Epithelial cell of esophagus (primary cell): ENCODE results near the gene EIF4G2.

Experiments used
- DNase-seq: peaks from one replicate; pipeline ENCODE4 v3.0.0; 2010; ENCODE audit warnings: low read depth
- H3K4me3 ChIP-seq: 2 replicates; pipeline ENCODE4 v1.5.1; 2011; ENCODE audit warnings: mild to moderate bottlenecking, low read length, control low read depth
- TF ChIP-seq, protein P1 (sequence below): IDR thresholded peaks from 2 replicates; pipeline ENCODE4 v1.5.1; 2011; ENCODE audit warnings: low read depth, mild to moderate bottlenecking, low read length, control low read depth, inconsistent platforms; ENCODE audit not compliant: insufficient read depth; ENCODE audit errors: missing control alignments

EIF4G2 gene

DNA sequence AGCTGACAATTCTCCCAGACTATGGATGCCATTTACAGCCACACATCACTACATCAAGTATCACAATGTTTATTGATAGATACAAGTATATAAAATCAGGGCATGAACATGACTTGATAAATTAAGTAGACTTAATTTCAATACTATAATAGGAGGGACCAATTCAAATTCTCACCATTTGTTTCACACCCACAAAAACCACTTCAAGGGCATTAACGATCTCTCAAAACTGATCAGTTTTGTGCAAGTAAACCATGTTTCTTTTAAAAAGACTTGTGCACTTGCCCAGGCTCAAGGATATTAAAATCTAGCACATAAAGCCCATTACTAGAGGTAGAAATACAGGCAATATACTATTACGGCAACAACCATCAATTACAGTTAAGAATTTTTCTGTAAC, 11.7 kb downstream of the EIF4G2 start:
- DNase-seq, result no peak
- TF ChIP-seq, protein P1, sequence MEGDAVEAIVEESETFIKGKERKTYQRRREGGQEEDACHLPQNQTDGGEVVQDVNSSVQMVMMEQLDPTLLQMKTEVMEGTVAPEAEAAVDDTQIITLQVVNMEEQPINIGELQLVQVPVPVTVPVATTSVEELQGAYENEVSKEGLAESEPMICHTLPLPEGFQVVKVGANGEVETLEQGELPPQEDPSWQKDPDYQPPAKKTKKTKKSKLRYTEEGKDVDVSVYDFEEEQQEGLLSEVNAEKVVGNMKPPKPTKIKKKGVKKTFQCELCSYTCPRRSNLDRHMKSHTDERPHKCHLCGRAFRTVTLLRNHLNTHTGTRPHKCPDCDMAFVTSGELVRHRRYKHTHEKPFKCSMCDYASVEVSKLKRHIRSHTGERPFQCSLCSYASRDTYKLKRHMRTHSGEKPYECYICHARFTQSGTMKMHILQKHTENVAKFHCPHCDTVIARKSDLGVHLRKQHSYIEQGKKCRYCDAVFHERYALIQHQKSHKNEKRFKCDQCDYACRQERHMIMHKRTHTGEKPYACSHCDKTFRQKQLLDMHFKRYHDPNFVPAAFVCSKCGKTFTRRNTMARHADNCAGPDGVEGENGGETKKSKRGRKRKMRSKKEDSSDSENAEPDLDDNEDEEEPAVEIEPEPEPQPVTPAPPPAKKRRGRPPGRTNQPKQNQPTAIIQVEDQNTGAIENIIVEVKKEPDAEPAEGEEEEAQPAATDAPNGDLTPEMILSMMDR, result no peak
- H3K4me3 ChIP-seq, result no peak overlapping the region

DNA sequence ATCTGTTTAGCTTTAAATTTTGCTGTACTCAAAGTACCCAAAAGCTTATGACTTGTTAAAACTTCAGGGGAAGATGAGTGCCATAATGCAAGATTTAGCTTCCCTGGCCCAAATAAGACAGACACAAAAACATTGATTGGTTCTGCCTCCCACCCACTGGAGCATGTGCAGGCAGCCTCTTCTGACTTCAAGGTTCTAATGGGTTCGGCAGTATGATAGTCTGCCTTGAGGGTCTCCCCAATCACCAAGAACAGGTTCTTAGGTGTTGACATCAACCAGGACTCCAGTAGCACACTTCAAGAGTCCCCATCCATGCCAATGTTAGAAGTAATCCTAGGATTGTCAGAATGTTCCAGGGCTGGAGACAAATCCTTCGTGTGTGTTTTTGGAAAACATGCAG, 12.5 kb downstream of the EIF4G2 start:
- no peak for DNase-seq
- TF ChIP-seq, protein P1, result no peak
- no peak overlapping the region for H3K4me3 ChIP-seq

DNA sequence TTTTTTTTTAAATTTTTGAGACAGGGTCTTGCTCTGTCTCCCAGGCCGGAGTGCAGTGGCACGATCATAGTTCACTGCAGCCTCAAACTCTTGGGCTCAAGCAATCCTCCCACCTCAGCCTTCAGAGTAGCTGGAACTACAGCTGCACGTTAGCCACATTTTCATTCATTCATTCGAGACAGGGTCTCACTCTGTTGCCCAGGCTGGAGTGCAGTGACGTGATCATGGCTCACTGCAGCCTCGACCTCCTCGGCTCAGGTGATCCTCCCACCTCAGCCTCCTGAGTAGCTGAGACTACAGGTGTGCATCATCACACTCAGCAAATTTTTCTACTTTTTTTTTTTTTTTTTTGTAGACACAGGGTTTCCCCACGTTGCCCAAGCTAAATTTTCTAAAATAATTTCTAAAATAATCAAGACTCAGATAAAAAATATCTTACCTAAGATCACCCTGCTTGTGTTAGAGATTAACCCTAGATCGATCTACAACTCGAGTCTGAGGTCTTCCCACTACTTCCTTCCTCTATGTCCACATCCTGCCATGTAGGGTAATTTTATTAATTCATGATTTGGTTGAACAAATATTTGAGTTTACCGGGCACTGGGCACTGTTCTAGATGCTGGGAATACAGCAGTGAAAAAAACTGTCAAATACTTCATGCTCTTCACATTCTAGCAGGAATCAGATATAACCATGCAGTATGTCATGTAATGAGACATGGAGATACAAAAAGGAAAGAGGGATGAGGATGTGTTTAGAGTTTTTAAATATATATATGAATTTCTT, 15.1 kb downstream of the EIF4G2 start:
- TF ChIP-seq, protein P1, result no peak
- no peak overlapping the region for H3K4me3 ChIP-seq

DNA sequence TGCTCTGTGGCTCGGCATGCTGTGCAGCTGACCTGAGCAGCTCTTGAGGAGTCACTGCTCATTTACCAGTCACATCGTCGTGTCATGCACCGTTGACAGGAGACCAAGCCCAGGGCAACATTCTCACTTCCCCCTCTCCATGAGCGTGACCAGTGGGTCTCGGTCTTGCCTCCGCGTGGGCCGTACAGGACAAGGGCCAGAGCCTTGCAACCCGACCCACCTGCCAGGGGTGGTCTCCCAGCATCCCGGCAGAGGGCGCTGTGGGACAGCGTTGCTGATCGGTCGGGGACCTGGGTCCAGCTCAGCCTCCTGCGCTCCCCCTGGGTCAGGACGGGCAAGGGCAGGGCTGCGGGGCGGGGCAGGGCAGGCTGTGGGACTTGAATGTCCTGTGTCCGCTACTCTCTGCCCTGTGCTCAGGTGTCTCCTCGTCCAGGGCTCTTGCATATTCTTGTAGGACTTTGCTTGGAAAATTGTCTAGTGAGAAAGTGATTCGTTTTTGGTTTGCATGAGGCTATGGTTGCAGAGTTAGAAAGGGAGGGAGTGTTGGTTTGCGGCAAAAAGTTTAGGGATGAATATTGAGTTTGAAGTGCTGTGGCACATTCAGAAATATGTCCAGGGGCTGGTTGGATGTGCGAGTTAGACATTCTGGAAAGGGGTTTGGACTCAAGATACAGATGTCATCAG, 16.2 kb downstream of the EIF4G2 start:
- DNase-seq, result peak; percentile 76
- no peak overlapping the region for H3K4me3 ChIP-seq
- TF ChIP-seq, protein P1, result peak; percentile 89

More for the DNA sequence above, 15.1 kb downstream of the EIF4G2 start:
- DNase-seq, result no peak

DNA sequence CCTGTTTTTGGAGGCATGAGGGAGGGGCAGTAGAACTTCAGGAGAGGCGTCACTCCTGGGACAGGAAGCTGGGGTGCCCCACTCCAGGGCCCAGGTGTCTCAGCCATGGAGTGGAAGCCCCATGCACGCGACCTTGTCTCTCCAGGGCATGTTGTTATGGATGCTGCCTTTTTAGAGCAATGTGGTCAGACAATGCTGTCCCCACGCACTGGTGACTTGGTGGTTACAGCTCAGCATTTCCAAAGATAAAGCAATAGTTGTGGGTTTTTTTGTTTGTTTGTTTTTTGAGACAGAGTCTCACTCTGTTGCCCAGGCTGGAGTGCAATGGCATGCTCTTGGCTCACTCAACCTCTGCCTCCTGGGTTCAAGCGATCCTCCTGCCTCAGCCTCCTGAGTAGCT, 22.3 kb downstream of the EIF4G2 start:
- TF ChIP-seq, protein P1, result no peak
- no peak for DNase-seq
- no peak overlapping the region for H3K4me3 ChIP-seq

DNA sequence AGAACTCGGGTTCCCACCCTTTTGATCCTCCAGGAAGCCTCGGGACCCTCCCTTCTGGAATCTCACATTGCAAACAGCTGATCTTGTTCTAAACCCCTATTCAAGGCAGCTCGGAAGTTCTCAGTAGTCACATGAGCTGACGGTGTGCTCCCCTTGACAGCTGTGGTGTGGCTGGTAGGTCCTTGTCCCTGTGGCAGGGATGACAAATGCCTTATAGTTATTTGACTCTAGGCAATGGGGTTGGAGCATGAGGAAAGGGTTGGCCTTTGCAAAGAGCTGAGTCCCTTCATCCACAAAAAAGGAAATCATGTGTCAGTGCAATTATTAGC, 23.6 kb downstream of the EIF4G2 start:
- no peak for DNase-seq
- no peak overlapping the region for H3K4me3 ChIP-seq
- TF ChIP-seq, protein P1, result no peak
